ENCODE data around the gene TAPBP. TPM values are rescaled to one million over a fixed set of nuclear protein-coding genes. Genes with fewer than 3 reads are reported as not detected.

The TAPBP gene
- total and polyA plus RNA-seq, 9 of the 15 experiments (the other 6 are each of a cell fraction or from before 2014, with no cell fraction given), result 5.6 to 74.0 (median 22.3) TPM

- TF ChIP-seq, protein P1, sequence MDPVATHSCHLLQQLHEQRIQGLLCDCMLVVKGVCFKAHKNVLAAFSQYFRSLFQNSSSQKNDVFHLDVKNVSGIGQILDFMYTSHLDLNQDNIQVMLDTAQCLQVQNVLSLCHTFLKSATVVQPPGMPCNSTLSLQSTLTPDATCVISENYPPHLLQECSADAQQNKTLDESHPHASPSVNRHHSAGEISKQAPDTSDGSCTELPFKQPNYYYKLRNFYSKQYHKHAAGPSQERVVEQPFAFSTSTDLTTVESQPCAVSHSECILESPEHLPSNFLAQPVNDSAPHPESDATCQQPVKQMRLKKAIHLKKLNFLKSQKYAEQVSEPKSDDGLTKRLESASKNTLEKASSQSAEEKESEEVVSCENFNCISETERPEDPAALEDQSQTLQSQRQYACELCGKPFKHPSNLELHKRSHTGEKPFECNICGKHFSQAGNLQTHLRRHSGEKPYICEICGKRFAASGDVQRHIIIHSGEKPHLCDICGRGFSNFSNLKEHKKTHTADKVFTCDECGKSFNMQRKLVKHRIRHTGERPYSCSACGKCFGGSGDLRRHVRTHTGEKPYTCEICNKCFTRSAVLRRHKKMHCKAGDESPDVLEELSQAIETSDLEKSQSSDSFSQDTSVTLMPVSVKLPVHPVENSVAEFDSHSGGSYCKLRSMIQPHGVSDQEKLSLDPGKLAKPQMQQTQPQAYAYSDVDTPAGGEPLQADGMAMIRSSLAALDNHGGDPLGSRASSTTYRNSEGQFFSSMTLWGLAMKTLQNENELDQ (CRISPR knock-in tag; IDR thresholded peaks at IDR 0.05; ENCODE audit: borderline replicate concordance), result 0 out of 2 replicates have a peak, but pooled peaks have one; percentile 20
- TF ChIP-seq BRF1 (IDR thresholded peaks at IDR 0.05; ENCODE audit: borderline replicate concordance, extremely low read depth, insufficient read length) (no peak), ZNF830 (CRISPR knock-in tag; IDR thresholded peaks at IDR 0.05) (0 out of 2 replicates have a peak, but pooled peaks have one; percentile 9), ZKSCAN1 (IDR thresholded peaks at IDR 0.05; ENCODE audit: low read depth, low read length) (peak; percentile 97), HDGF (IDR thresholded peaks at IDR 0.05) (no peak), ZNF232 (CRISPR knock-in tag; IDR thresholded peaks at IDR 0.05) (no peak), PCBP1 (IDR thresholded peaks at IDR 0.05; ENCODE audit: low read depth, low read length, poor library complexity, severe bottlenecking) (no peak), USF1 (CRISPR knock-in tag; IDR thresholded peaks at IDR 0.05) (peak; percentile 19; the same call in 1 of the 2 replicates), PHB2 (IDR thresholded peaks at IDR 0.05; ENCODE audit: low read depth) (no peak), PML (IDR thresholded peaks at IDR 0.05; ENCODE audit: low read length) (peak; percentile 5; the same call in 1 of the 2 replicates), USF2 (CRISPR knock-in tag; IDR thresholded peaks at IDR 0.05) (no peak; the same call in 1 of the 2 replicates), SRSF1 (IDR thresholded peaks at IDR 0.05; ENCODE audit: low read depth, low read length) (no peak), EGR1 (conservative IDR thresholded peaks at IDR 0.05) (no peak), TAF7 (tag; IDR thresholded peaks at IDR 0.05) (0 out of 2 replicates have a peak, but pooled peaks have one; percentile 8), ZNF766 (CRISPR knock-in tag; conservative IDR thresholded peaks at IDR 0.05) (no peak), HDAC2 (IDR thresholded peaks at IDR 0.05) (0 out of 2 replicates have a peak, but pooled peaks have one; percentile 2), ETV6 (IDR thresholded peaks at IDR 0.05; ENCODE audit: borderline replicate concordance in 1 of 2, low read depth in 2 of 2, low read length in 1 of 2) (no peak), ETV6 (CRISPR knock-in tag; IDR thresholded peaks at IDR 0.05; ENCODE audit: borderline replicate concordance) (0 out of 2 replicates have a peak, but pooled peaks have one; percentile 14), SNRNP70 (optimal IDR thresholded peaks at IDR 0.05; ENCODE audit: low read depth, low read length) (no peak)
- TF ChIP-seq, protein P2, sequence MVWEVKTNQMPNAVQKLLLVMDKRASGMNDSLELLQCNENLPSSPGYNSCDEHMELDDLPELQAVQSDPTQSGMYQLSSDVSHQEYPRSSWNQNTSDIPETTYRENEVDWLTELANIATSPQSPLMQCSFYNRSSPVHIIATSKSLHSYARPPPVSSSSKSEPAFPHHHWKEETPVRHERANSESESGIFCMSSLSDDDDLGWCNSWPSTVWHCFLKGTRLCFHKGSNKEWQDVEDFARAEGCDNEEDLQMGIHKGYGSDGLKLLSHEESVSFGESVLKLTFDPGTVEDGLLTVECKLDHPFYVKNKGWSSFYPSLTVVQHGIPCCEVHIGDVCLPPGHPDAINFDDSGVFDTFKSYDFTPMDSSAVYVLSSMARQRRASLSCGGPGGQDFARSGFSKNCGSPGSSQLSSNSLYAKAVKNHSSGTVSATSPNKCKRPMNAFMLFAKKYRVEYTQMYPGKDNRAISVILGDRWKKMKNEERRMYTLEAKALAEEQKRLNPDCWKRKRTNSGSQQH (CRISPR knock-in tag; IDR thresholded peaks at IDR 0.05), result peak; percentile 77; the same call in 1 of the 2 replicates
- TF ChIP-seq, protein P3, sequence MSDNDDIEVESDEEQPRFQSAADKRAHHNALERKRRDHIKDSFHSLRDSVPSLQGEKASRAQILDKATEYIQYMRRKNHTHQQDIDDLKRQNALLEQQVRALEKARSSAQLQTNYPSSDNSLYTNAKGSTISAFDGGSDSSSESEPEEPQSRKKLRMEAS (CRISPR knock-in tag; IDR thresholded peaks at IDR 0.05), result peak; percentile 48
Observed at GRCh38 chr6:33289784-33290315, 24.0 kb downstream of the TAPBP start (continued).

All from K562 (cell line).